ENCODE measurements around the gene MMP17.

DNA sequence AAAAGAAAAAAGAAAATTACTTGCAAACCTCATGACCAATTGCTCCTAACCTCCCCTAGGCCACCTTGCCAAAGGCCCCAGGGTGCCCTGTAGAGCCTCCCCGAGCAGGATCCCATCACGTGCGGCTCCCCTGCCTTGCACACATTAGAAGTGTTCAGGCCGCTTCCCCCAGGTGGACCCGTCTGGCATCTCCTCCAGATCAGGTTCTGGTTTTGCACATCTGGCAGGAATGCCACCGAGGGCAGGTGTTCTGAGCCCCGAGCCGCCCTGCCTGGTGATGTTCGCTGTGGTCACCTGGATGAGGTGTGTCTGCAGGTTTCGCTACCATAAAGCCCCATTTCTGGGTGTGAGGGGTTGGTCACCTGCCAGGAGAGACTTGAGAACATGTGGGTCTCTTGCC is 19.3 kb downstream of the MMP17 start:
- TF ChIP-seq, protein P1, sequence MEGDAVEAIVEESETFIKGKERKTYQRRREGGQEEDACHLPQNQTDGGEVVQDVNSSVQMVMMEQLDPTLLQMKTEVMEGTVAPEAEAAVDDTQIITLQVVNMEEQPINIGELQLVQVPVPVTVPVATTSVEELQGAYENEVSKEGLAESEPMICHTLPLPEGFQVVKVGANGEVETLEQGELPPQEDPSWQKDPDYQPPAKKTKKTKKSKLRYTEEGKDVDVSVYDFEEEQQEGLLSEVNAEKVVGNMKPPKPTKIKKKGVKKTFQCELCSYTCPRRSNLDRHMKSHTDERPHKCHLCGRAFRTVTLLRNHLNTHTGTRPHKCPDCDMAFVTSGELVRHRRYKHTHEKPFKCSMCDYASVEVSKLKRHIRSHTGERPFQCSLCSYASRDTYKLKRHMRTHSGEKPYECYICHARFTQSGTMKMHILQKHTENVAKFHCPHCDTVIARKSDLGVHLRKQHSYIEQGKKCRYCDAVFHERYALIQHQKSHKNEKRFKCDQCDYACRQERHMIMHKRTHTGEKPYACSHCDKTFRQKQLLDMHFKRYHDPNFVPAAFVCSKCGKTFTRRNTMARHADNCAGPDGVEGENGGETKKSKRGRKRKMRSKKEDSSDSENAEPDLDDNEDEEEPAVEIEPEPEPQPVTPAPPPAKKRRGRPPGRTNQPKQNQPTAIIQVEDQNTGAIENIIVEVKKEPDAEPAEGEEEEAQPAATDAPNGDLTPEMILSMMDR (conservative IDR thresholded peaks at IDR 0.05 in 1 of 2, IDR thresholded peaks at IDR 0.05 in 1 of 2; ENCODE audit: low read depth in 1 of 2, low read length in 2 of 2) = no peak
- TF ChIP-seq EZH2 (IDR thresholded peaks at IDR 0.05; ENCODE audit: low read length, missing control alignments) = no peak

Measured in fibroblast of lung (primary cell).